Measurements from ENCODE around the gene SRGAP2B.
"Not testable (repeated sequence)": the region's sequence is repeated elsewhere in the genome, so short reads cannot be mapped to it uniquely, and the experiment has no call there.

Gene SRGAP2B

GRCh38 chr1:144940054-144940453 lies 155.1 kb downstream of the SRGAP2B start:
- not testable (repeated sequence) for DNase-seq

- not testable (repeated sequence) for DNase-seq
Observed at GRCh38 chr1:144938627-144939026, 156.5 kb downstream of the SRGAP2B start.

DNA sequence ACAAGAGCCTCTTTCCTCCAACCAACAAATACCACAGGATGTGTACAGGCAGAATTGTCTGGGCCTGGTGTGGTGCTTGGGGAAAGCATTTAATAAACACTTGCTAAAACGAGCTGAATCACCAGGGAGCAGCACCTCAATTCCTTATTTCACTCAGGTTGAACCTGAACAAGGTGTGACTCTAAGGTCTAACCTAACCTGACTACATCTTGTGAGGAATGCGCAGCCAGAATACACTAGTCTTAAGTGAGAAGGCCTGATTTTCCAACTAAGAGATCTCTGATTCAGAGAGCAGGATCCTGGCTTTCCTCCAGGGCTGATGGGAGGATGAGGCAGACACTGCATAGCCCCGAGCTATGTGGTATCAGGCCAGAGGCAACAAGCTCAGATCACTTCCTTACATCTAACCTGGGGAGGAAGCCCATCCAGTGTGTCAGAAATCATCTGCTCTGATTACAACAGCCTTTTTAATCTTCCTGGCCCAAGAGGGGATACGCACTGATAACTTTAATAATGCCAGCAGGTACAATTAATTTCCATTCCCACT lies 158.9 kb downstream of the SRGAP2B start:
- not testable (repeated sequence) for DNase-seq

- not testable (repeated sequence) for DNase-seq
Observed at GRCh38 chr1:144935310-144935709, 159.8 kb downstream of the SRGAP2B start.

DNA sequence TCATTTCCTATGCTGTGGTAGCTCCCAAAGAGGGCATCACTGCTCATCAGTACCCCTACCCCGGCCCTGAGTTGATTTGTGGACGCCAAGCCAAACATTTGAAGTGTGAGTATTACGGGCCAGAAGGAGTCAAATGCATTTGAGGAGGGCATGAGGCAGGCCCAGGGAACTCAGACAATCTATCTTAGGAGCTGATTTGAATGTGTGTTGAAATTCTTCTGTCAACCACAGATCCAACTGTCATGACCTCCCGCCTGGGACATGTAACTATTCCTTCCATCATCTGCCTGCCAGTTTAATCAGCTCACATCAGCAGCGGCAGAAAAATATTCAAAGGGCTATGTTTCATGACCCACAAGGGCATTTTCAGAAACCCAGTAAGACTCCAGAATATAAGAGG lies 162.1 kb downstream of the SRGAP2B start:
- not testable (repeated sequence) for DNase-seq

DNA sequence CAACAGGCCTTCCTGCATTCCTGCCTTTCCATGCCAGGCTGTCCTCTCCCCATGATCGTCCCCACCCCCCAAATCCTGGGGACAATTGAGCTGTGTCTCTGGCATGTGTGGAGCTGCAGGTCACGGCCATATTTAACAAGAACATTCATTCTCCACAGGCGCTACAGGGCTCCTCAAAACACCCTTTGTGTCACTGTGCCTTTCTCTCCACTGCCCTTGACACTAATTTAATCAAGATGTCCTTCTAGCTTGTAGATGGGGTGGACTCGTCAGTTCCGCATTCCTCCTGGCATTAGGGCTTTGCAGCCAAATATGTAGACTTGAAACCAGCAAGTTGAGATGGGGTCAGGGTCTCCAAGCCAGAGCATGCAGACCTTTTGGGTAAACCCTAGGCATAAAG lies 163.0 kb downstream of the SRGAP2B start:
- DNase-seq = not testable (repeated sequence)

- not testable (repeated sequence) for DNase-seq
Observed at GRCh38 chr1:144931553-144931952, 163.6 kb downstream of the SRGAP2B start.

GRCh38 chr1:144930085-144930777 lies 164.9 kb downstream of the SRGAP2B start:
- DNase-seq = not testable (repeated sequence)

DNA sequence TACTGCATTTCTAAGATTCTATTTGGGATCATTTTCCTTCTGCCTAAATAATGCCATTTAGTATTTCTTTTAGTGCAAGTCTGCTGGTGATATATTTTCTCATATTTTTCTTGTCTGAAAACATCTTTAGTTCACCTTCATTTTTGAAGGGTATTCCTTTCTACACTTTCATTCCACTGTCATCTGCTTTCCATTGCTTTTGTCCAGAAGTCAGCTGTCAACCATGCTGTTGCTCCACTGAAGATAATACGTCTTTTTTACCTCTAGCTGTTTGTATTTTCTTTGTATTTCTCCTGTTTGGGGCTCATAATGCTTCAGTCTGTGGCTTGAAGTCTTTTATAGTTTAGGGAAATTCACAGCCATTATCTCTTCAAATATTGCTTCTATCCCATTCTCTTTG lies 167.8 kb downstream of the SRGAP2B start:
- not testable (repeated sequence) for DNase-seq

DNA sequence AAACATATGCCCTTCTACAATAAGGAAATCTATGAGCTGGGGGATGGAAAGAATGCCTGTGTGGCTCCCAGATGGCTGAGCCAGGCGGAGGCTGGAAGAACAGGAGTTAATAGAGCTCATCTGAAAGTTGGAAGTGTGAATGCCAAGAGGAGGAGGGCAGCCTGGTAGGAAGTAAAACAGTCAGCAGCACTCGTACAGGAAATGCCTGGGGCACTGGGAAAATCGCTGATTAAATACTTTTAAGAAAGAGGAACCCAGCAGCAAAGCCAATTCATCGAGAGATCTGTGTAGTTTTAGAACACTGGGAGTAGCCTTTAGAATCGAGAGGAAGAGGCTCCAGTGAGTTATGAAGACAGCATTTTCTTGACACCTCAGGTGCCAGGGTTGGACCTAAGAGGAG lies 171.5 kb downstream of the SRGAP2B start:
- not testable (repeated sequence) for DNase-seq

- not testable (repeated sequence) for DNase-seq
Observed at GRCh38 chr1:144922785-144923184, 172.3 kb downstream of the SRGAP2B start.

- DNase-seq = not testable (repeated sequence)
Observed at GRCh38 chr1:144919106-144919505, 176.0 kb downstream of the SRGAP2B start.

GRCh38 chr1:144918027-144918603 lies 177.0 kb downstream of the SRGAP2B start:
- DNase-seq = not testable (repeated sequence)

- DNase-seq = not testable (repeated sequence)
Observed at GRCh38 chr1:144917154-144918026, 177.7 kb downstream of the SRGAP2B start.

DNA sequence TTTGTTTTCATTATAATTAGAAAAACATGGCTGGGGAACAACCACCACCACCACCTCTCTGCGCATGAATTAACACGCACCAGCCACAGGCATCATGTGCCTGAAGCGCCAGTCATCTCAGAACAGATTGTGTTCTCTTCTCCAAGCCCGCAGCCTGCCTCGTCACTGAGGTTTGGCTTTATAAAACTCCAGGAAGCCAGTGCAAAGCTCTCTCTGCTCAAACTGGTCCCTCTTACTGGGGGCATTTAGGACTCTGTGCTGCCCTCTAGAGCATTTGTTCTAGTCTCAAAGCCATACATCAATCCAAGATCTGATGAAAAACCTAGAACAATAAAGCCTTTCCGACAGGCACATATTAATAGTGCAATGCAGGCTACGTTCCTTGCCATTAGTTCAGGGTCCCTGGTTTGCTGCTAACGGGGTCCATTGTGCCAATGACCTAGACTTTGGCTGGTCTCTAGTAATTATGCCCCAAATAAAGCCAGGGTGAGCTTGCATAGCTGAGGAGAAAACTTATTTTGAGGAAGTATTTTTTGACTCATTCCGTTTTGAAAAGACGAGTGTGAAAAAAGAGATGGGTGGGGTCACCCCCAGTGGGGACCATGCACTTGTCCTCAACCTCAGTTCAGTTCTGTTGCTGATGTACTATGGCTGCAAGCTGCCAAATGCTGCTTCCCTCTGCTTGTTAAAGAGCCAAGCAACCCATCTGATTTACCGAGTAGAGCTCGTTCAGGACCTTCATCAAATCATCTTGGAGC lies 181.0 kb downstream of the SRGAP2B start:
- not testable (repeated sequence) for DNase-seq

- DNase-seq = not testable (repeated sequence)
Observed at GRCh38 chr1:144913458-144913857, 181.7 kb downstream of the SRGAP2B start.

DNA sequence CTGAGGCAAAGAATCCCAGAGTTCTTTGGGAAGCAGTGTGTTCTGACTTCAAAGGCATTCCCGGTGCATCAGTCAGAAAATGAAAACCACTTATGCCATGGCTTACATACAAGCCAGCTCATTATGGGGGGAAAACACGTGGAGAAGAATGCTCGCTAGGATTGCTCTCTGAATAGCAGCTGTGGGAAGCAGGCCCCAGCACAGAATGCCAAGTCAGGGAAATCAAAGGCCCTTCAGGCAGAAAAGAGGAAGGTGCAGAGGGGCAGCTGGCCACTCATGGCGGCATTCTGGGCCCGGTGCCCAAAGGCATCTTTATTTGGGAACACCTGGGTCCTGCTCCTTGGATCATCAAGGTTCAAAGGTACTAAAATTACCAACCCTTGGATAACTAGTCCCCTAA lies 184.4 kb downstream of the SRGAP2B start:
- DNase-seq = not testable (repeated sequence)

GRCh38 chr1:144900841-144901240 lies 194.3 kb downstream of the SRGAP2B start:
- DNase-seq = not testable (repeated sequence)

GRCh38 chr1:144894454-144895201 lies 200.5 kb downstream of the SRGAP2B start:
- not testable (repeated sequence) for DNase-seq

- DNase-seq = not testable (repeated sequence)
Observed at GRCh38 chr1:144893710-144894438, 201.3 kb downstream of the SRGAP2B start.

- DNase-seq = not testable (repeated sequence)
Observed at GRCh38 chr1:144893062-144893461, 202.1 kb downstream of the SRGAP2B start.

Measured in 8988T (cell line).